Muscle layer of colon (tissue), 2 donors: ENCODE measurements around the gene CPNE8.

Source experiments
- H3K27ac ChIP-seq: one replicate; pipeline ENCODE4 v1.7.0; 2013; ENCODE audit warnings: low read depth, mild to moderate bottlenecking, low read length, moderate library complexity
- H3K27me3 ChIP-seq, 2 donors: one replicate each; pipeline ENCODE4 v1.7.0; 2013; ENCODE audit warnings: low read length in 2 of 2, mild to moderate bottlenecking in 2 of 2; ENCODE audit not compliant: insufficient read depth in 2 of 2, control insufficient read depth in 1 of 2
- H3K36me3 ChIP-seq: one replicate; pipeline ENCODE4 v1.7.0; 2013; ENCODE audit warnings: mild to moderate bottlenecking, low read length; ENCODE audit not compliant: insufficient read depth
- H3K4me1 ChIP-seq: one replicate; pipeline ENCODE4 v1.7.0; 2013; ENCODE audit warnings: mild to moderate bottlenecking, low read length; ENCODE audit not compliant: insufficient read depth
- H3K4me3 ChIP-seq, 2 donors: one replicate each; pipeline ENCODE4 v1.7.0; 2013; ENCODE audit warnings: low read length in 2 of 2, low read depth in 1 of 2, mild to moderate bottlenecking in 1 of 2, moderate library complexity in 1 of 2
- H3K9ac ChIP-seq: one replicate; pipeline ENCODE4 v1.7.0; 2013; ENCODE audit warnings: low read length
- H3K9me3 ChIP-seq: one replicate; pipeline ENCODE4 v1.7.0; 2013; ENCODE audit warnings: mild to moderate bottlenecking, low read length
- donor health status: abdominal sarcoma.
- donor health status: Adenocarcinoma of cecum.

Gene CPNE8

DNA sequence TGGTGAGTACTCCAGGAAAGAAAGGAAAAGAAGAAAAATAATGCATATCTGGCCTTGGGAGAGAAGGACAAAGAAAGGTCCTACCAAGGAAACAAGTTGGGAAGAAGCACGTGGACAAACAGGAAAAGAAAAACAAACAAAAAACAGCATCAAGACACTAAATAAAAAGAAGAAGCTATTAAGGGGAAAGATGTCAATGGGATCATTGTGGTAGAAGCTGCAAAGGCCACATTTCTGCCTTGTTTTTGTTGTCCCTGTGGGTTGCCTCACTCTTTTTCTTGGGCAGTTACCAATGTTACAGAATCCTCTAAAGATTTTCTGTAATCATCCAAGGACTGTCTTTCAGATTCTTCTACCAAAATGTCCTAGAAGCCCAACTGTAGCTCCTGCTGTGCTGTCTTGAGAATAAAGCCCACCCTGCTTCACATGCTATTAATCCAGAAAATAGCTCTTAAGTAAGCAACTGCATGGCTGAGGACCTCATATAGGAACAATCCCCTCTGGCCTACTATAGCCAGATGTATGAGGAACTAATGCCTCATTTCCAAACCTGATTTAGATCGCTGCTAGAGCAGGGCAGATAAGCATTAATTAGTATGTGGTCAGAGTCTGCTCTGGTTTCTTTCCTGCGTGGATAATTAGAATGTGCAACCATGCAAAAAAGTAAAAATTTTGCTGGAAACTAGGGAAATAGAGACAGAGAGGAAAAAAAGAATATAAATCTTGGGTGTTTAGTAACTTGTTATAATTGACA is 10.2 kb upstream of the CPNE8 start:
- H3K9me3 ChIP-seq, result no peaks in the 10 kb centered on the region
- no peaks in the 10 kb centered on the region for H3K36me3 ChIP-seq
- H3K27me3 ChIP-seq, result no peaks in the 10 kb centered on the region
- no peak overlapping the region for H3K4me3 ChIP-seq
- no peak overlapping the region for H3K9ac ChIP-seq
- H3K4me1 ChIP-seq, result no peaks in the 10 kb centered on the region
- H3K27ac ChIP-seq, result no peak overlapping the region

DNA sequence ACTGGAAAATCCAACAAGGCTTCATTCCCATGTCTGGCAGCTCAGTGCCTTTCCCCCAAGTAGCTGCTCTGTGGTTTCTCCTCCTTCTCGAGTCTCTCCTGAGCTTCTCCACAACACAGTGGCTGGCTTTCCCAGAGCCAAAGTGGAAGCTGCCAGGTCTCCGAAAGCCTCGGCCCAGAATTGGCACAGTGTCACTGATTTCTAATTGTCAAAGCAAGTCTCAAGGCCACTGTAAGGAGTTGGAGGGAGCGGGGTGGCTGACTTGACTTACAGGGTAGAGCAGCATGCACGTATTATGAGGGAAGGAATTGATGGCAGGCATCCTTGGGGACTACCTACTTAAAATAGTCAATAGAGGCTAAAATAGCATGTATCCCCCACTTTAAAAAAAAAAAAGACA is 6.7 kb upstream of the CPNE8 start:
- H3K9ac ChIP-seq, result no peak overlapping the region
- H3K36me3 ChIP-seq, result no peaks in the 10 kb centered on the region
- no peaks in the 10 kb centered on the region for H3K4me1 ChIP-seq
- no peaks in the 10 kb centered on the region for H3K9me3 ChIP-seq
- H3K27me3 ChIP-seq, result no peaks in the 10 kb centered on the region
- no peak overlapping the region for H3K4me3 ChIP-seq
- H3K27ac ChIP-seq, result no peak overlapping the region

DNA sequence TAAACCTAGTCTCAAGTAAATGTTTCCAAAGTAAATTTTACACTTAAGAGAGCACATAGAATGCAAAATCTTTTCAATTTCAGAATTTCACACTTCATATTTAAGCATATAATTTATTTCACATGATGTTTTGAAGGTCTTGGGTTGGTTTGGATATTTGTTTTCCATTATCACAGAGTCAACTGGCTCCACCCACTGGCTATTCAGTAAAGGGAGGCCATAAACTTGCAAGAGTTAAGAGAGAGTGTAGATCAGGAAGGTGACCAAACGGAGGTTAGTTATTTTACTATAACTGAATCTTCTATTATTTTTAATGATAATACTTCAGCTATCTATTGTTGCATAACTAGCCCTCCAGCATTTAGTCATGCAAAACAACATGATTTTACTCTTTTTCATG is 6.2 kb upstream of the CPNE8 start:
- no peaks in the 10 kb centered on the region for H3K9me3 ChIP-seq
- H3K27ac ChIP-seq, result no peak overlapping the region
- no peak overlapping the region for H3K9ac ChIP-seq
- H3K36me3 ChIP-seq, result no peaks in the 10 kb centered on the region
- H3K4me1 ChIP-seq, result no peaks in the 10 kb centered on the region
- no peak overlapping the region for H3K4me3 ChIP-seq
- H3K27me3 ChIP-seq, result no peaks in the 10 kb centered on the region

DNA sequence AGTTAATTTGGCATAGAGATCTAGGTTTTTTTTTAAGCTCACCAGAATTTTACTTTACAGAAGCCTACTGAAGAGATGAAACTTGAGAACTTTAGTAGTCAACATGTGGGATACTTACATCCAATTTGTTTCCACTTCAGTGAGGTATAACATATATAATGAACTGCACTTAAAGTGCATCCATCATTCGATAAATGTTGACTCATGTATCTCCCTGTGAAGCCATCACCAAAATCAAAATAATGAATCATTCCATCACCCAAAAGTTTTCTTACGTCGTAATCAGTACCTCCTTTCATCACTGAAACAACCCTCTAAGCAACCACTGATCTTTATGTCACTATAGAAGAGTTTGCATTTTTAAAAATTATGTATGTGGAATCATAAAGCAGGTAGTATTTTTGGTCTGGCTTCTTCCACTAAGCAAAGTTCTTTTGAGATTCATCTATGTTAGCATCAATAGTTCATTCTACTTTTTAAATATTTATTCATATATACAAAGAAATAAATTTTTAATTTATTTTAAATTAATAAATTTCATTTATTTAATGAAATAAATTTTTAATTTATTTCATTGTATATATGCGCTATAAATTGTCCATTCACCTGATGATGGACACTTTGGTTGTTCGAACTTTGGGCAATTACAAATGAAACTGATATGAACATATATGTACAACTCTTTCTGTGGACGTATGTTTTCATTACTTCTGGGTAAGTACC is 2.0 kb upstream of the CPNE8 start:
- Histone ChIP-seq H3K27ac (peak overlapping the region; percentile 56), H3K36me3 (no peaks in the 10 kb centered on the region), H3K9ac (peak overlapping the region; percentile 91)

DNA sequence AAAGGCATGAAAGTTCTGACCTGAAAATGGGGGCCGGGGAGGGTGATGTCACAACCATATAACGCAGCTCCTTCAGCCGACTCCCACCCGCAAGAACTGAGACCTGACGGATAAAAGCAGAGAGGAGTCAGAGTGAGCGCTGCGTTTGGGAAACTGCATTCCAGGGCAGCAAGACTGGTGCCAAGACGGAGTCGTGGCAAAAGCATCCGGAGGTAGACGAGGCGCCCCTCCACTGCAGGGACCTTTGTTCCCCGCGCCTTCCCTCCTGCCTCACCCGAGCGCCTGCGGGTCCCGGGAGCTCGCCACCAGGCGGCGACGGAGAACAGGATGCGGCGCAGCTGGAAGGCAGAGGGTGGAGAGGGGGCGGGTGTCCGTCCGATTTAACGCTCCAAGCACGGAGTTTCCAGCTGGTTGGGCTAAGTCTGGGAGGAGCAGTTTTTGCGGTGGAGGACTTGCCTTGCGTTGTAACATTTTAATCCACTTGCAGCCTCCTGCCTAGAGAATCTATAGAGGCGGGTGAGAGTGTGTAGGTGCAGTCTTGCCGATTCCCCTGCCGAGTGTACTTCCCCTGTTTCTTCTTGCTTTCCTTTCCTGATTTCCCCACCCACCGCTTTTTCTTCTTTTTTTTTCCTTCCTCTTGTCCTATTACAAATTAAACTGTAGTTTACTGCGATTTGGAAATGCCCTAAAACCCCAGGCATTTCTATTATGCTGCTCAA is 1.2 kb upstream of the CPNE8 start:
- H3K36me3 ChIP-seq, result no peaks in the 10 kb centered on the region
- no peaks in the 10 kb centered on the region for H3K9me3 ChIP-seq
- H3K9ac ChIP-seq, result peak overlapping the region; percentile 91
- peak overlapping the region; percentile 62 for H3K27ac ChIP-seq
- peak overlapping the region; percentile 92 to 95 for H3K4me3 ChIP-seq
- H3K4me1 ChIP-seq, result no peaks in the 10 kb centered on the region
- no peaks in the 10 kb centered on the region for H3K27me3 ChIP-seq

More for the DNA sequence above, 2.0 kb upstream of the CPNE8 start:
- no peaks in the 10 kb centered on the region for H3K27me3 ChIP-seq
- no peaks in the 10 kb centered on the region for H3K9me3 ChIP-seq
- H3K4me3 ChIP-seq, result peak overlapping the region; percentile 92 to 95
- H3K4me1 ChIP-seq, result no peaks in the 10 kb centered on the region

DNA sequence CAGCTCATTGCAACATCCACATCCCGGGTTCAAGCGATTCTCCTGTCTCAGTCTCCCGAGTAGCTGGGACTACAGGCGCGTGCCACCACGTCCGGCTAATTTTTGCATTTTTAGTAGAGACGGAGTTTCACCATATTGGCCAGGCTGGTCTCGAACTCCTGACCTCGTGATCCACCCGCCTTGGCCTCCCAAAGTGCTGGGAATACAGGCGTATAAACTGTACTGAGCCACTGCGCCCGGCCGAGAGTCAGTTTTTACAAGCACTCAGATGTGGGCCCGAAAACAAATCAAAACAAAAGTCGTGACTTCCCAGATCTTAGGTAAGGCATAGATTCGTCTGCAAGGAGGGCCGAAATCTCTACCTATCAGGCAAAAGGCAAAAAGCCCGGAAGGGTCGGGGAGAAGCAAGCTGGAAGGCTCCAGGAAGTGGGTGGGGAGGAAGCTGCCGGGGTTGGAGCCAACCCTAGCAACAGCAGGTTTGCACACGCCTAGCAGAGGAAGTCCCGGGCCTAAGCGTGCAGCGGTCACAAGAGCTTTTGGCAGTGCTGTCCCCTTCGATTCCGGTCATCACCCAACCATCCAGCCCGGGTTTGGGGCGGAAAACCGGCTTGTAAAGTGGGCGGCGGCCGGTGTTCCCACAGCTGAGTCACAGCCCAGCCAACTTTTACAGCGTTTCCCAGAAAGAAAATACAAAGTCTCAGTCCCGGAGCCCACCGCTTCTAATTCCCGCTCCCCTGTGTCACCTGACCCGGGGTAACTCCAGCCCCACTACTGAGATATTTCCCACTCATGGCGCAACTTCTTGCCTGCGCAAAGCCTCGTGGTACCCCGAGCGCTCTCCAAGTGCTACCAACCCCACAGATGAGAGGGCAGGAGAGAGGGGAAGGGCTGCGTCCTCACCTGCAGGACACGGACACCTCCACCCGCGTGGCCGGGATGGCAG is 583 bp downstream of the CPNE8 start:
- H3K27me3 ChIP-seq, result no peaks in the 10 kb centered on the region
- peak overlapping the region; percentile 92 to 95 for H3K4me3 ChIP-seq
- H3K4me1 ChIP-seq, result no peaks in the 10 kb centered on the region
- no peaks in the 10 kb centered on the region for H3K9me3 ChIP-seq
- peak overlapping the region; percentile 62 for H3K27ac ChIP-seq
- H3K9ac ChIP-seq, result peak overlapping the region; percentile 91
- no peaks in the 10 kb centered on the region for H3K36me3 ChIP-seq

DNA sequence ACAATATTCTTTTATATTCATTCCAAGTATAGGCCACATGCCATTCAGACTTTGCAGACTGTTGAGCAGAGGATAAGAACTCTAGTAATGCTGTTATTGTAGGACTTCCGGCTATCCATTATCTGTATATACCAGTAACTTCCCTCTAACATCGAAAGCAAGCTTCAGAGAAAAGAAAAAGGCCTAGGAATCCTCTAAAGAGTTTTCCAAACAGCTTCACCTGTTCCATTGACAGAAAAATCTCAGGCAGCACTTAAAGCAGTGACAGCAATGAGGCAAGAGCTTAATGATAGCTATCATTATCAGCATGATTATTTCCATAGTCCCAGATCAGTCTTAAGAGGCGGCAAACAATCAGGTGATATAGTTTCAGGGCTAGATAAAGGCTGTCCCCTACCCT is 1.8 kb downstream of the CPNE8 start:
- Histone ChIP-seq H3K36me3 (no peaks in the 10 kb centered on the region), H3K27me3 (no peaks in the 10 kb centered on the region), H3K9me3 (no peaks in the 10 kb centered on the region), H3K27ac (peak overlapping the region; percentile 49), H3K4me3 (no peak overlapping the region), H3K4me1 (no peaks in the 10 kb centered on the region), H3K9ac (peak overlapping the region; percentile 1)

DNA sequence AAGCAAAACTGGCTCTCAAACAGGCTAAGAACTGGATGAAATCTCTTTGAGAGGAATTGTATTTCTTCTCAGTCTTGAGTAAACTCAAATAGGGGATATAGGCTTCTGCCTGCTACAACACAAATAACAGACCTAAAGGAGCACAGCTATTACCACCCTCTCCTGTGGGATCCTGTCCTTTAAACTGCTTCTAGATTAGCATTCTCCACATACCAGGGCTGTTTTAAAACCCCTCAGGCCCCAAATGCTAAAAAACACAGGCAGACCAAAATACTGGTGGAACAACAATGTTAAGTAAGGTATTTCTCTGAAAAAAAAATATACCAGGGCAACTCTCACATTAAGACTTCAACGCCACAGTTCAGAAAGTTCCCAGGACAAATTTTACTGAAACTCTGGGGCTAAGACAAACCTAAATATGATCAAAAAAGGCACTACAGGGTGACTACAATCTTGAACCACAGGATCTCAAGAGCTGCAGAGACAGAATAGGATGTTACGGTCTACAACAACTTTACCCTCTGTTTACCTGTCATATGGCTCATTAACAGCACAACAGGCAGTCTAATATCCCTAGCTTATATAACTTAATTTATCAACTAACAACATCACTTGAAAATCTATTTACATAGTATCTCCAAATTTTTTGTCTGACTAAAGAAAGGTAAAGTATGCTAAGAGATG is 7.2 kb downstream of the CPNE8 start:
- Histone ChIP-seq H3K36me3 (no peaks in the 10 kb centered on the region), H3K4me3 (no peak overlapping the region), H3K27me3 (no peaks in the 10 kb centered on the region), H3K4me1 (peaks cover 7% of the 10 kb centered on the region), H3K9me3 (no peaks in the 10 kb centered on the region), H3K27ac (no peak overlapping the region), H3K9ac (no peak overlapping the region)

DNA sequence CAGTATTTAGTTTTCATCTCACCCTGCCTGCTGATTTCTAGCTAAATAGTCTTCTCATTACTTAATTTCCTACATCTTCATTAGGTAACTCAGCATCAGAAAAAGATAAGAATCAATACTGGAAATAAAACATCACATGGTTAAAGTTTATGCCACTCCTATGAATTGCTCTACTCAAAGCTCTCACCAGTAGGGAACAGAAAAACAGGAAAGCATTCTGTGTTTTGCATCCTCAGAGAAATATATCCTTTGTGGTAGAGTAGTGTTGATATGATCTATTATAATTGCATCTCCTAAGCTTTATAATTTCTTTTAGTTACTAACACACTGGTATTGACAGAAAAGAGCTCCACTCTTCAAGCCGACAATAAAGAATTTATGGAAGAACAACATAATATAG is 9.9 kb downstream of the CPNE8 start:
- Histone ChIP-seq H3K36me3 (no peaks in the 10 kb centered on the region), H3K4me3 (no peak overlapping the region), H3K9me3 (no peaks in the 10 kb centered on the region), H3K9ac (no peak overlapping the region), H3K4me1 (peaks cover 9% of the 10 kb centered on the region), H3K27ac (no peak overlapping the region), H3K27me3 (no peaks in the 10 kb centered on the region)

DNA sequence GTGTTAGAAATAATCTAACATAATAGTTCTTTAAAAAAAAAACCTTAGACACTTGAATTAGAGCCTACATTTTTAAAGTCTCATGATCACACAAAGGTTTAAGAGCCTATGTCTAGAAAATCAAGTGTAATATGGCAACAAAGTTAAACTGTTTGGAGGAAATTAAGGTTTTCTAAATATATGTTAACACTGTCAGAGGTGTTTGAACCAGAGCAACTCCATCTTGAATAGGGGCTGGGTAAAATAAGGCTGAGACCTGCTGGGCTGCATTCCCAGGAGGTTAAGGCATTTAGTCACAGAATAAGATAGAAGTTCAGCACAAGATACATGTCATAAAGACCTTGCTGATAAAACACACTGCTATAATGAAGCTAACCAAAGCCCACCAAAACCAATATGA is 12.4 kb downstream of the CPNE8 start:
- H3K9ac ChIP-seq, result no peak overlapping the region
- H3K27ac ChIP-seq, result no peak overlapping the region
- no peak overlapping the region for H3K4me3 ChIP-seq
- H3K36me3 ChIP-seq, result no peaks in the 10 kb centered on the region
- H3K27me3 ChIP-seq, result no peaks in the 10 kb centered on the region
- H3K9me3 ChIP-seq, result no peaks in the 10 kb centered on the region
- peaks cover 15% of the 10 kb centered on the region for H3K4me1 ChIP-seq
